ENCODE measurements around the gene GPT2. TPM values are rescaled to one million over a fixed set of nuclear protein-coding genes. Genes with fewer than 3 reads are reported as not detected.

The GPT2 gene
- total RNA-seq, 3 donors from 2014 or later = 9.2 to 20.8 (median 10.5) TPM

- TF ChIP-seq CTCF (IDR thresholded peaks at IDR 0.05) = no peak
- DNase-seq (peak in 2 of 3 donors; percentile 57 to 60), ATAC-seq (peak; percentile 42)
Observed at GRCh38 chr16:46884513-46885293, 541 bp downstream of the GPT2 start.

GRCh38 chr16:46885960-46886763 lies 2.0 kb downstream of the GPT2 start:
- Histone ChIP-seq H3K9me3 (no peaks in the 10 kb centered on the region), H3K4me1 (ENCODE audit: low read depth) (no peaks in the 10 kb centered on the region), H3K4me3 (no peak overlapping the region), H3K36me3 (ENCODE audit: low read depth) (no peaks in the 10 kb centered on the region)
- intact Hi-C loops (cut with DNase I, micrococcal nuclease) = no loop called here
- ATAC-seq (no peak), DNase-seq (no peak)
- no peak for TF ChIP-seq CTCF (IDR thresholded peaks at IDR 0.05)

More at GRCh38 chr16:46884513-46885293, 541 bp downstream of the GPT2 start:
- no peaks in the 10 kb centered on the region for H3K36me3 ChIP-seq (ENCODE audit: low read depth)
- intact Hi-C loops (cut with DNase I, micrococcal nuclease) = no loop called here
- peak overlapping the region; percentile 45 for H3K4me3 ChIP-seq
- no peaks in the 10 kb centered on the region for H3K4me1 ChIP-seq (ENCODE audit: low read depth)
- no peaks in the 10 kb centered on the region for H3K9me3 ChIP-seq

- H3K9me3 ChIP-seq = no peaks in the 10 kb centered on the region
- H3K36me3 ChIP-seq (ENCODE audit: low read depth) = no peaks in the 10 kb centered on the region
- H3K4me1 ChIP-seq (ENCODE audit: low read depth) = no peaks in the 10 kb centered on the region
- DNase-seq (no peak), ATAC-seq (no peak)
- TF ChIP-seq CTCF (IDR thresholded peaks at IDR 0.05) = no peak
- intact Hi-C loops (cut with DNase I, micrococcal nuclease) = no loop called here
- no peak overlapping the region for H3K4me3 ChIP-seq
Observed at GRCh38 chr16:46886764-46887523, 2.8 kb downstream of the GPT2 start.

- TF ChIP-seq CTCF (IDR thresholded peaks at IDR 0.05) = no peak
- Histone ChIP-seq H3K9me3 (no peaks in the 10 kb centered on the region), H3K36me3 (ENCODE audit: low read depth) (no peaks in the 10 kb centered on the region), H3K4me1 (ENCODE audit: low read depth) (no peaks in the 10 kb centered on the region), H3K4me3 (no peak overlapping the region)
- ATAC-seq (no peak), DNase-seq (no peak)
- intact Hi-C loops (cut with DNase I, micrococcal nuclease) = no loop called here
Observed at GRCh38 chr16:46887524-46887854, 3.3 kb downstream of the GPT2 start.

GRCh38 chr16:46889245-46889941 lies 5.2 kb downstream of the GPT2 start:
- ATAC-seq (no peak), DNase-seq (no peak)
- H3K4me3 ChIP-seq = no peak overlapping the region
- no peaks in the 10 kb centered on the region for H3K4me1 ChIP-seq (ENCODE audit: low read depth)
- intact Hi-C loops (cut with DNase I, micrococcal nuclease) = no loop called here
- no peaks in the 10 kb centered on the region for H3K9me3 ChIP-seq
- no peaks in the 10 kb centered on the region for H3K36me3 ChIP-seq (ENCODE audit: low read depth)
- TF ChIP-seq CTCF (IDR thresholded peaks at IDR 0.05) = no peak
